ENCODE results near the gene DCK.

The DCK gene

DNA sequence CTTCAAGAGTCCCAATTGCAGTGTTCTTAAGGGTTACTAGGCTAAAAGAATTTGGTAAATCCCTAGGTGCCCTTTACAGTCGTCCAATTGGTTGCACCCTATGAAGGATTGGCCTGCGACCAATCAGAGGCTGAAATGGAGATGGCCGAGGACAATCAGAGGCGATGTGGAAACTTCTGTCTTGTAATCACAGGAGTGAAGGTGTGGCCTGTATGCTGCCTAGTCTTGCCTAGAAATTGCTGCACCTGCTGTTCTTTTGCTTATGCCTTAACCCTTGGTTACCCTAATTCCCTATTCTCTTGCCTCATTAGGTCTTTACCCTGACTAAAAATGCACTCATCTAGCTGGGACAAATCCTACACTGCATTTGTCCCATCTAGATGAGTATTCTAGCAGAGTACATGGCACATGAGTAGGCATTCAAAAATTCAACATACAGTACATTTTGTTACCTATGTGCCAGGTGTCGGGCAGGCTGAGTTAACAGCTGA lies 1.0 kb upstream of the DCK start:
- H3K36me3 ChIP-seq, result no peaks in the 10 kb centered on the region
- TF ChIP-seq, protein P1, sequence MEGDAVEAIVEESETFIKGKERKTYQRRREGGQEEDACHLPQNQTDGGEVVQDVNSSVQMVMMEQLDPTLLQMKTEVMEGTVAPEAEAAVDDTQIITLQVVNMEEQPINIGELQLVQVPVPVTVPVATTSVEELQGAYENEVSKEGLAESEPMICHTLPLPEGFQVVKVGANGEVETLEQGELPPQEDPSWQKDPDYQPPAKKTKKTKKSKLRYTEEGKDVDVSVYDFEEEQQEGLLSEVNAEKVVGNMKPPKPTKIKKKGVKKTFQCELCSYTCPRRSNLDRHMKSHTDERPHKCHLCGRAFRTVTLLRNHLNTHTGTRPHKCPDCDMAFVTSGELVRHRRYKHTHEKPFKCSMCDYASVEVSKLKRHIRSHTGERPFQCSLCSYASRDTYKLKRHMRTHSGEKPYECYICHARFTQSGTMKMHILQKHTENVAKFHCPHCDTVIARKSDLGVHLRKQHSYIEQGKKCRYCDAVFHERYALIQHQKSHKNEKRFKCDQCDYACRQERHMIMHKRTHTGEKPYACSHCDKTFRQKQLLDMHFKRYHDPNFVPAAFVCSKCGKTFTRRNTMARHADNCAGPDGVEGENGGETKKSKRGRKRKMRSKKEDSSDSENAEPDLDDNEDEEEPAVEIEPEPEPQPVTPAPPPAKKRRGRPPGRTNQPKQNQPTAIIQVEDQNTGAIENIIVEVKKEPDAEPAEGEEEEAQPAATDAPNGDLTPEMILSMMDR (IDR thresholded peaks at IDR 0.05), result no peak
- H3K4me3 ChIP-seq, result peak overlapping the region; percentile 76 to 79
- peak overlapping the region; percentile 81 to 89 for H3K27ac ChIP-seq
- intact Hi-C loops (cut with DNase I; ENCODE audit: low total_unique reads), result loop anchor here (5.0 kb wide), 2 partner anchors 90 to 150 kb away; partner anchors contain the start of gene MOB1B
- no peaks in the 10 kb centered on the region for H3K27me3 ChIP-seq
- no peaks in the 10 kb centered on the region for H3K9me3 ChIP-seq
- H3K4me1 ChIP-seq, result peaks cover 0 to 29% (median 13%) of the 10 kb centered on the region in 4 donors
- DNase-seq, result no peak

DNA sequence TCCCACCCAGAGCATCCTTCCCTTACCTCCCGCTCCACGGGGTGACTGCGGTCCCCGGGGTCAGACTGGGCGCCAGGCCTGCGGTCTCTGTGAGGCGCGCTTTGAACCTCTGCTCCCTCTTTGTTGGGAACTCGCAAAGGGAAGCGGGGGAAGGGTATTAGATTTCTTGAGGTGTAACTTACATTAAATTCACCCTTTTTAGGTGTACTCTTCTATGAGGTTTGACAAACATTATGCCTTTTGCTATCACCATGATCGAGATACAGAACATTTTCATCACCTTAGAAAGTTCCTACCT lies 569 bp downstream of the DCK start:
- intact Hi-C loops (cut with DNase I; ENCODE audit: low total_unique reads), result loop anchor here (5.0 kb wide), 2 partner anchors 92 to 152 kb away; partner anchors contain the start of gene MOB1B
- H3K4me3 ChIP-seq, result peak overlapping the region; percentile 76 to 79
- H3K27ac ChIP-seq, result peak overlapping the region; percentile 81 to 89
- TF ChIP-seq, protein P1 (IDR thresholded peaks at IDR 0.05), result no peak
- H3K9me3 ChIP-seq, result no peaks in the 10 kb centered on the region
- peaks cover 0 to 29% (median 13%) of the 10 kb centered on the region in 4 donors for H3K4me1 ChIP-seq
- no peaks in the 10 kb centered on the region for H3K27me3 ChIP-seq
- peak in 1 of 2 donors; percentile 70 for DNase-seq
- peaks cover 0 to 8% (median 7%) of the 10 kb centered on the region in 3 donors for H3K36me3 ChIP-seq

DNA sequence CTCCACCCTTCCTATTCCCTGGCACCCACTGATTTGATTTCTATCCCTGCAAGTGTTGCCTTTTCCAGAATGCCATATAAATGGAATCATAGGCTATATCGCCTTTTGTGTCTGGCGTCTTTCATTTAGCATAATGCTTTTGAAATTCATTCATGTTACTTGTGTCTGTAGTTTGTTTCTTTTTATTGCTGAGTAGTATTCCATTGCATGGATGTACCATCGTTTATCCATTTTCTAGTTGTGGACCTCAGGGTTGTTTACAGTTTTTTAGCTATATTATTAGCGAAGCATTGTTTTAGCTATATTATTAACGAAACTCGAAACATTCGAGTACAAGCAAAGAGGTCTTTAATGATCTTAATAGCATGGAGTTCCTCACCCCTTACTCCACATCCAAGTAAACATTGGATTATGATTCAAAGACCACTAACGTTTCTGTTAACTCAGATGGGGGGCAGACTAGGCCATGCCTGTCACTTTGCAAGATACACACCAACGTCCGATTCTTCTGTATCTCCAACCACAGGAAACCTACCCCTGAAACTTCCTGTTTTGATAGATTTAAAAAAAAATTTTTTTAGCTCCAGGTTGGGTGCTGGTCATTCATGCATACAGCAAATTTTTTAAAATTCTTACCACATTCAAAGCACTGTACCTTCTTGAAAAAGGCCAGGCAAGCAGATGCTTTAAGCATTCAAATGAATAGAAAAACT lies 1.1 kb downstream of the DCK start:
- Histone ChIP-seq H3K27ac (peak overlapping the region; percentile 81 to 89), H3K9me3 (no peaks in the 10 kb centered on the region), H3K4me1 (peaks cover 0 to 29% (median 13%) of the 10 kb centered on the region in 4 donors), H3K4me3 (peak overlapping the region; percentile 76 to 79), H3K27me3 (no peaks in the 10 kb centered on the region), H3K36me3 (peaks cover 0 to 13% (median 11%) of the 10 kb centered on the region in 3 donors)
- intact Hi-C loops (cut with DNase I; ENCODE audit: low total_unique reads), result loop anchor here (5.0 kb wide), 2 partner anchors 92 to 152 kb away; partner anchors contain the start of gene MOB1B
- no peak for DNase-seq
- TF ChIP-seq, protein P1 (IDR thresholded peaks at IDR 0.05), result no peak

DNA sequence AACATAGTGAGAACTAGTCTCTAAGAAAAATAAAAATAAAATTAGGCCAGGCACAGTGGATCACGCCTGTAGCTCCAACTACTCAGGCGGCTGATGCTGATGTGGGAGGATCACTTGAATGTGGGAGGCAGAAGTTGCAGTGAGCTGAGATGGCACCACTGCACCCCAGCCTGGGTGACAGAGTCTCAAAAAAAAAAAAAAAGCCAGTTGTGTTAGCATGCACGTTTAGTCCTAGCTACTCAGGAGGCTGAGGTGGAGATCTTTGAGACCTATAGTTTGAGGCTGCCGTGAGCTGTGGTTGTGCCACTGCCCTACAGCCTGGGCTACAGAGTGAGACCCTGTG lies 2.5 kb downstream of the DCK start:
- DNase-seq, result no peak
- Histone ChIP-seq H3K4me1 (peaks cover 0 to 29% (median 13%) of the 10 kb centered on the region in 4 donors), H3K9me3 (no peaks in the 10 kb centered on the region), H3K4me3 (no peak overlapping the region), H3K27me3 (no peaks in the 10 kb centered on the region), H3K36me3 (peaks cover 5 to 16% (median 11%) of the 10 kb centered on the region in 3 donors), H3K27ac (no peak overlapping the region)
- TF ChIP-seq, protein P1 (IDR thresholded peaks at IDR 0.05), result no peak
- intact Hi-C loops (cut with DNase I; ENCODE audit: low total_unique reads), result no loop called here

DNA sequence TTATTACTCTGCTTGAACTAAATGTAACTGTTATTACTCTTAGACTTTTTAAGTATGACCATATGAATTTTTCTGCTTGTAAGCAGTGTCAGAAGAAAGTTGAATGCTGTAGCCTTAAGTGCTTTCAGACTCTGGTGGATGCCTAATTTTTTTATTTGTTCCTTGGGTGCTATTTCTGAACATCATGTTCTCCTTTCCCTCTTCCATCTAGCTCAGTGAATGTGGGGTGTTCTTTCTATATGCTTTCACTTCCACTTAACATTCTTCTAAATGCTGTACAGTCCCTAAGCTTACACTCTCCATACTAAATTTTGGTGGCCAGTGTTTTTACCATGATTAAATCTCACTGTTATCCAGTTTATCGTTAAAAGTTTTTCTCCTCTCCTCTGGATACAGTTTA lies 3.6 kb downstream of the DCK start:
- no peak for DNase-seq
- TF ChIP-seq, protein P1 (IDR thresholded peaks at IDR 0.05), result no peak
- intact Hi-C loops (cut with DNase I; ENCODE audit: low total_unique reads), result no loop called here
- Histone ChIP-seq H3K4me3 (no peak overlapping the region), H3K27ac (no peak overlapping the region), H3K9me3 (no peaks in the 10 kb centered on the region), H3K4me1 (peaks cover 0 to 29% (median 13%) of the 10 kb centered on the region in 4 donors), H3K27me3 (no peaks in the 10 kb centered on the region), H3K36me3 (peaks cover 11 to 16% (median 12%) of the 10 kb centered on the region in 3 donors)

All from tibial artery (tissue), 4 donors.